Right hindlimb (tissue), 1 donor: ENCODE data around the gene HIF3A.
"Not testable (repeated sequence)": the region's sequence is repeated elsewhere in the genome, so short reads cannot be mapped to it uniquely, and the experiment has no call there.

Experiments
- DNase-seq: peaks from one replicate; pipeline ENCODE4 v3.0.0-alpha.2; 2018

The HIF3A gene

DNA sequence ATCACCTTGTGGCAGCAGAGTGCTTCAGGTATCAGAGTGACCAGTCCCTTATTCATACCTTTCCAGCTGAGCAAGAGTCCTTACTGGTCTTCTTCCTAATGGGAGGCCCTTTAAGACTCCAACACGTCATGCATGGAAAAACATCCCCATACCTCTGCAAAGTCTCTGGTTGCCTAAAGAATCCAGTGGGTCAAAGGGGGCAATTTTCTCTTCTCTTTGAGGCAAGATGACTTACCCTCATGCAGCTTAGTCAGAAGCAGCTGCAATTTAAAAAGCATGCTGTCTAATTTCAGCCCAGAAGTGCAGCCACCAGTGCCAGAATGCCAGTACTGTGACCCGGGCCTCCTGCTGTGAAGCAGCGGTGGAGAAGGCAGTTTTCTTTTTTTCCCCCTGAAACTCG lies 68.7 kb downstream of the HIF3A start:
- no peak for DNase-seq

DNA sequence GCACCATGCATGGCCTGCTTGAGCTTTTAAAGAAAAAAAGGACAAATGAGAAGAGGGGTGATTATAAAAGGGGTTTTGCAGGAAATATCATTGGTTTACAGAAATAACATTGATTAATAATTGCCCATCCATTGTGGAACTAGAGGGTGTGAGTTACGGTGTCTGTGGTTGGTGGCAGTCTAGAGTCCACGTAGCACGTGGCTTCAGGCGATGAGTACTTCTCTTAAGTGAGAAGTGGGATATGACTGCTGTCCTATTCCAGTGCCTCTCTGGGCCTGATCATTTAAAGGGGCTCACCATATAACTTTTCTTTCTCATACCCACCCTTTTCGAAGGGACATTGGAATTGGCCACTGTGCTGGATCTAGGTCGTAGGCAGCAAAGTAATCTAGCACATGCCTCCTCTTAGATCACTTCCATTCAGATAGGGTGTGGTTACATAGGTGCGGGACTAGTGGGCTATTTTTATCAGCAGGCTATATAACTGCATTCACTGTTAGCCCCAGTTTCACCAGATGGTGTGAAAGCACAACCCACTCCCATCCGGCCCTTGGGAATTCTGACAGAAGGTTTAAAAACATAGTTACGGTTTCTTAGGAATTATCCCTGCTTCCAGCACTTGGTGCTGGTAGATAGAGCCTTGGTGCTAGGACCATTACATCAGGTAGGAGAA lies 69.9 kb downstream of the HIF3A start:
- no peak for DNase-seq

DNA sequence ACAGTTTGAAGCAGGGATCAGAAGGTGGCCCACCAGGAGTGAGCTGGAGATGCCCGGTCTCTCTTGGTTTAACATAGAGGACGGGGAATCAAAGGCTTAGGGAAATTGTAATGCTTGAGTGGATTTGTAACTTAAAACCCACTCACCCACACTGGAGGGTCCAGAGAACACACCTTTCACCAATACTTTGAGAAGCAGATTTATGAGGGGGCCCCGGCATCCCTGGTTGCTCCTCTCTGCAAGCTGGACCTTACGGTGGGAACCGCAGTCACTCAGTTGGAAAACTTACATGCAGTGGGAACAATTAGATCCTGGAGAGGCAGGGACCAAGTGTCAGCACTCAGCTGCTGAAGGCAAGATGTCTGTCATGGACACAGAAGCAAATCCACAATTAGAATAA lies 70.6 kb downstream of the HIF3A start:
- DNase-seq = no peak

DNA sequence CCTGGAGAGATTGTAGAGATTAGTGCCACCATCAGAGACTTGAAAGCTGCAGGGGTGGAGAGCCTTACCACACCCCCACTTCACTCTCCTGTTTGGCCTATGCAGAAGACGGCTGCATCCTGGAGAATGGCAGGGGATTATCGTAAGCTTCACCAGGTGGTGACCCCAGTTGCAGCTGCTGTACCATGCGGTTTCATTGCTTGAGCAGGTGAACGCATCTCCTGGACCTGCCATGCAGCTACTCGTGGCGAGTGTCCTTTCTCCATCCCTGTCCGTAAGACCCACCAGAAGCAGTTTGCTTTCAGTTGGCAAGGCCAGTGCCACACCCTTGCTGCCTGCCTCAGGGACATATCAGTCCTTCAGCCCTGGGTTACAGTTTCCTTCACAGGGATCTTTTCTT lies 71.3 kb downstream of the HIF3A start:
- no peak for DNase-seq

DNA sequence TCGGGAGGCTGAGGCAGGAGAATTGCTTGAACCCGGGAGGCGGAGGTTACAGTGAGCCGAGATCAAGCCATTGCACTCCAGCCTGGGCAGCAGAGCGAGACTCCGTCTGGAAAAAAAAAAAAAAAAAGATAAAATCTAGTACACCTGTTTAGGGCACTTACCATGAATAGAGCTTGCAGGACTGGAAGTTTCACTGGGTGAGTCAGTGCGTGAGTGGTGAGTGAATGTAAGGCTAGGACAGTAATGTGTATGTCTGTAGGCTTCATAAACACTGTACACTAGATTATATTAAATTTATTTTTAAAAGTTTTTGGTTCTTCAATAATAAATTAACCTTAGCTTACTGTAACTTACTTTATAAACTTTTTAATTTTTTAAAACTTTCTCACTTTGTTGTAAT lies 73.0 kb downstream of the HIF3A start:
- DNase-seq = no peak

DNA sequence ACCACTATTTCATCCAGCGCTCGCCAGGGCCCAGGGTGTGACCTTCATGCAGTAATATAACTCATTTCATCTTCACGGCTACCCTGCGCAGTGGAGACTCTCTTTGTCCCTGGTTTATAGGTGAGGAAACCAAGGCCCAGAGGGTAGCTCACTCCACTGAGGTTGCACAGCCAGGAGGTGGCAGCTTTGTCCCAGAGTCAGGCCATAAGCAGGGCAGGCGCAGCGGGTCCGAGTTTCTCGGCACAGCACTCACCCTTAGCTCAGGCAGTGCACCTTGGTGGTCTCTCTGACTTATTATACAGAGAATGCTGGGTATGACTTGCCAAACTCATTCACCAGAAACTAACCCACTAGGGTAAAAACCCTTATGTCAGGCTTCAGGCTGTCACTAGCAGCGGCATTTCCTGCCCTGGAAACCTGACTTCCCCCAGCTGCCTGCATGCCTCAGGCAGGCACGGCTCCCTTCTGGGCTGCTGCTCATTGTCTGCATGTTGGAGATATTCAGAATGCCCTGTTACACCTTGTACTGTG lies 74.6 kb downstream of the HIF3A start:
- no peak for DNase-seq

DNA sequence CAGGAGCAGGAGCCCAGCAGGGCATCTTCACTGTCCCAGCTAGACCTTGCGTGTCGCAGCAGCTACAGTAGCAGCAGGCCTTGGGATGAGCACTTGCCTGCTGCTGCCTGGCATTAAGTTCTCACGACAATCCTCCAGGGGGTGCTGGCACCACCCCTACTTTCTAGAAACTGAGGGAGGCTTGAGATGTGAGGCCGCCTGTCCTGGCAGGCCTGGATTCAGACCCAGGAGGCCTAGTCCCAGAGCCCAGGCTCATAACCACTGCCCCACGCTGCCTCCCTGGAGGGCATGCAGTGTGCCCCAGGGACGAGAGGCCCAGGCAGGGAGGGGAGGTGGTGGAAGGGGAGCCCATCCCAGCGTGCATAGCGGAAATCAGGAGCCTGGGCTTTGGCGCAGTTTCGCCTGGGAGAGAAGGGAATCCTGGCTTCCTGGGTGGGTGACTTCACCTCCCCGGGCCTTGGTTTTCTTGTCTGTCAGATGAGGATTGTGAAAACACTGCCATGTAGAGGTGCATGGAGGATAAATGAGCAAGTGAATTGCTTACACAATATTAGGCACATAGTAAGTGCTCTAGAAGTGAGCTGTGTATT lies 76.2 kb downstream of the HIF3A start:
- no peak for DNase-seq

DNA sequence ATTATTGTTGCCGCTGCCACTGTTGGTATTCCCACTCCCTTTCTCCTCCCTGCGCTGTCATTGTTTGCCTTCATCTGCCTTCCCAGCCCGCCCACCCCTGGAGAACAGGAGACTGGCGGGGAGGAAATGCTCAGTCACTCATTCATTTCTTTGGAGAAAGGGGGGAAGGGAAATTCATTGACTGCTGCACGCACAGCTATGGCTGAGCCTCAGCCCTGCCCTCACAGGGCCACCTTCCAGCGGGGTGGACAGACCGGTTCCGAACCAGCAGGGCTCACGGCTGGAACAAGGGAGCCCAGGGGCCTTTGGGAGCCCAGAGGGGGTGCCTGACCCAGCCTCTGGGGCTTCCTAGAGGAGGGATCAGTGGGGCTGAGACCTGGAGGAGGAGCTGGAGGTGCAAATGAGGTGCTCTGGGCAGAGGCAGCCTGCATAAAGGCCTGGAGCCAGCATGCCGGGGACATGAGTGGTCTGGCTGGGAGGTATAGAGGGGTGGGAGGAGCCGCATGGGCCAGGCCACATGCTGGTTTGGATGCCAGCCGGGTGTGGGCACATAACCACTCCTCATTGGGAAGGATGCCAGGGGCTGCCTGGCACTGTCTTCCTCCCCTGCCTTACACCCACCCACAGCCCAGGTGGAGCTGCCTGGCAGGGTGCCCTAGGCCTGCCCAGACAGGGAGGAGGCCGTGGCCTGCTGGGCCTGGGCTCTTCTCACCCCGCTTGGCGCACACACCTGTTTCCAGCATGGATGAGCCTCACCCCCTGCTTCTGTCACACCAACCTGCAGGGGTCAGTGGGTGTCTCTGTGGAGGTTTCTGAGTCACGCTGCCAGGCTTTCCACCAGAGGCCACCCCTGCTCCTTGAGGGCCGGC lies 76.9 kb downstream of the HIF3A start:
- DNase-seq = peak; percentile 73

DNA sequence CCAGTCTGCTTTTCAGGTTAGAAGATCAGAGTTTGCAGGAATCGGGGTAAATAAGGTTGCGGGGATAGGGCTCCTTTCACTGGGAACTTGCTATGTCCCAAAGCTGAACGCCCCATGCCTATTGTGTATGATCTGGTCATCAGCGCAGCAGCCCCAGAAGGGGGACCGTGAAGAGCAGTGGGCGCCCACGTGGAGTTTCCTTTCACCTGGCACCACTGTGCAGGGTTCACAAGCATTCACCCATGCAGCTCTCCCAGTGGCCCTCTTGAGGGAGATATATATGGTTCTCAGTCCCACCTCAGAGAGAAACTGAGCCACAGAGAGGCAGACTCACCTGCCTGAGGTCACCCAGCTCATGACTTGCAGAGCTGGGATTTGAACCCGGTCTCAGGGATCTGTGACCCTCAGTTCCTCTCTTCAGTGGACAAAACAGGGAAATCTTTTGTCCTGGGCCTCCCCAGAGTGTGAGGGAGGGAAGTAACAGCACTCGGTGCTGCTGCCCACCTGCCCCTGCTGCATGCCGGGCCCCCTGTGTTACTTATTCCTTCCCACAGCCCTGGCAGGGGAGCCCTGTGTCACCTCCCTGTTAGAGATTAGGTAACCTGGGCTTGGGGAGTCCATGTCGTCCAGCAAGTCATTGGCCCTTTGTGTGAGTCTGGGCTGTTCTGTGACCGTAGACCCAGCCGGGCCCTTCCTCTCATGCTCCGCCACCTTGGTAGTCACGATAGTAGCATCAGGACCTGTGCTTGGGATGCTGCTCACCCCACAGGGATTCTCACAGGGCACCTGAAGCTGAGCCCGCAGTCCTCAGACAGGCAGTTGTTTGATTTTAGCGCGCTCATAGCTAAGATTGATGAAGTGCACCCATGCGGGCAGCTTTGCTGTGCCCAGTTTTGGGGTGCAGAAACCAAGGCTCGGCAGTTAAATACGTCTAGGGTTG lies 78.0 kb downstream of the HIF3A start:
- no peak for DNase-seq

DNA sequence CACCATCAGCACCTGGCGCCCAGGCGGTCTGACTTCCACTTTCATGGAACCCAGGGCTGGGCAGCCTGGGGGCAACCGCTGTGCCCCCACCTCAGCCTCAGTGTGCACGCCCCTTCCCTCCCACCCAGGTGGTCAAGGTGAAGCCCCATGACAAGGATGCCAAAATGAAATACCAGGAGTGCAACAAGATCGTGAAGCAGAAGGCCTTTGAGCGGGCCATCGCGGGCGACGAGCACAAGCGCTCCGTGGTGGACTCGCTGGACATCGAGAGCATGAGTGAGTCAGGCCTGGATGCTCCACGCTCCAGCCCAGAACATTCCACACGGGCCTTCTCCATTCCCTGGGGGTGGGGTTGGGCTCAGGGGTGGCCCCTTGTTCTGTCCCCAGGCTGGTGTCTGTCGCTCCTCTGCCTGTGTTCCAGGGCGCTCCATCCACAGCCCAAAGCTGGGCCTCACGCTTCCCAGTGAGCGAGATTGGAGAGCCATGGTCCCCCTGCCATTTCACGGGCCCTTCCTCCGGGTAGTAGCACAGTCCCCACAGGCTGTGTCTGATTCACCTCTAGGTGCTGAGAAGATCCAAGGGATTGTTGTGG lies 78.7 kb downstream of the HIF3A start:
- not testable (repeated sequence) for DNase-seq

DNA sequence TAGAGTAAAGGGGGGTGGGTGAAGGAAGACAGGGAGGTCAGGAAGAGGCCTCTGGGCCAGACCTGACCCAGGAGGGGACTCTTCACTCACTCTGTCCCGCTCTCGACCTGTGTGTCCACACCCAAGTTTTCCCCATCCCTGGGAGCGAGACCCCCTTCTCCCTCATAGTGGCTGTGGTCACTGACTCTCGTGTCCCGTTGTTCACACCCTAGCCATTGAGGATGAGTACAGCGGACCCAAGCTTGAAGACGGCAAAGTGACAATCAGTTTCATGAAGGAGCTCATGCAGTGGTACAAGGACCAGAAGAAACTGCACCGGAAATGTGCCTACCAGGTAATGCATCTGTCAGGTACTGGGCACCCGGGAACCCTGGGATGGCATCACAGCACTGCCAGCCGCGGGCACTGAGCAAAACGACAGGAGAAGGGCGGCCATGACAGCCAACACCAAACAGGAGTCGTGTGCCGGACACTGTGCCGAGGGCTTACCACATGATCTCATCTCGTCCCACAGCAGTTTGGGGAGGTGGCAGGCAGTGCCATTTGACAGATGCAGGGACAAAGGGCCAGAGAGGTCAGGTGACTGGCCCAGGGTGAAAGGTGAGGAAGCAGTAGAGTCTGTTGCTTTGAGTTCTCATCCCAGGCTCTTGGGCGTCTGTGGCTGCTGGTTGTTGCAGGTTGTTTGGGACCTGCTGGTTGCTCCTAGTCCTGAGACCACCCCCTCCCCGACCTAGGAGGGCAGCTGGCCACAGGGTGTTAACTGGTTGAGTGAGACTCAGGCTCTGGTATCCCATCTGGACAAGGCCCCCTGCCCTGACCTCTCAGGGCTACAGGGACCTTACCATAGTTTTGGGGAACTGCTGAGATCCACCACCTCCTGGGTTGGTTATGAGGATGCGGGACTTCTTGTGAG lies 79.7 kb downstream of the HIF3A start:
- no peak for DNase-seq

DNA sequence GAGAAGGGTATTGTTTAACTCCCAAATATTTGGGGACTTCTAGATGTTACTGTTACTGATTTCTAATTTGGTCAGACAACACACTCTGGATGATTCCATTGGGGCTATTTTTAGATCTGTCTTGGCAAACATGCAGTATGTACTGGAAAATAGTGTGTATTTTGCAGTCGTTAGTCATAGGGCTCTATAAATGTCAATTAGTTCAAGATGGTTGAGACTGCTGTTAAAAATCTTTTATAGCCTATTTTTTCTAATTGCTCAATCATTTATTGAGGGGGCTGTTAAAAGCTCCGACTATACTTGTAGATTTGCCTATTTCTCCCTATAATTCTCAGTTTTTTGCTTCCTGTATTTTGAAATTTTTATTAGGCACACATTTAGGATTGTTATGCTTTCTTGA lies 81.4 kb downstream of the HIF3A start:
- no peak for DNase-seq

DNA sequence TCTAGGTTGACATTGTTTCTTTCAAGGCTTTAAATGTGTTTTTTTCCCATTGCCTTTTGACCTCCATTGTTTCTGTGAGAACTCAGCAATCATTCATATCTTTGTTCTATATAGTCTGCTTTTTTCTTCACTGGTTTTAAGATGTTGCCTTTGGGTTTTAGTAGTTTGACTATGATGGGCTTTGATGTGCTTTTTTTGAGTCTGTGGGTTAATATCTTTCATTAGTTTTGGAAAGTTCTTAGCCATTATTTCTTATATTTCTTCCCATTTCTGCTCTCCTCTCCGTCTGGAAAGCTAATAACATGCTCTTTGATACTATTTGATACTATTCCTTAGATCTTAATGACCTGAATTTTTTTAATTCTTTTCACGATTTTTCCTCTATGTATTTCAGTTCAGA lies 83.8 kb downstream of the HIF3A start:
- no peak for DNase-seq

DNA sequence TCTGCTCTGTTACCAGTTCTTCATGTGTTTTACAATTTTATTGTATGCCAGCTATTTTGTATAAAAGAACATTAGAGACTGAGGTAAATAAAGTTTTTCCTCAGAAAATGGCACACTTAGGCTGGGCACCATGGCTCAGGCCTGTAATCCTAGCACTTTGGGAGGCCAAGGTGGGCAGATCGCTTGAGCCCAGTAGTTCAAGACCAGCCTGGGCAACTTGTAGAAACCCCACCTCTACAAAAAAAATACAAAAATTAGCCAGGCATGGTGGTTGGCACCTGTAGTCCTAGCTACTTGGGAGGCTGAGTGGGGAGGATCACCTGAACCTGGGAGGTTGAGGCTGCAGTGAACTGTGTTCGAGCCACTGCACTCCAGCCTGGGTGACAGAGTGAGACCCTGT lies 84.5 kb downstream of the HIF3A start:
- no peak for DNase-seq

DNA sequence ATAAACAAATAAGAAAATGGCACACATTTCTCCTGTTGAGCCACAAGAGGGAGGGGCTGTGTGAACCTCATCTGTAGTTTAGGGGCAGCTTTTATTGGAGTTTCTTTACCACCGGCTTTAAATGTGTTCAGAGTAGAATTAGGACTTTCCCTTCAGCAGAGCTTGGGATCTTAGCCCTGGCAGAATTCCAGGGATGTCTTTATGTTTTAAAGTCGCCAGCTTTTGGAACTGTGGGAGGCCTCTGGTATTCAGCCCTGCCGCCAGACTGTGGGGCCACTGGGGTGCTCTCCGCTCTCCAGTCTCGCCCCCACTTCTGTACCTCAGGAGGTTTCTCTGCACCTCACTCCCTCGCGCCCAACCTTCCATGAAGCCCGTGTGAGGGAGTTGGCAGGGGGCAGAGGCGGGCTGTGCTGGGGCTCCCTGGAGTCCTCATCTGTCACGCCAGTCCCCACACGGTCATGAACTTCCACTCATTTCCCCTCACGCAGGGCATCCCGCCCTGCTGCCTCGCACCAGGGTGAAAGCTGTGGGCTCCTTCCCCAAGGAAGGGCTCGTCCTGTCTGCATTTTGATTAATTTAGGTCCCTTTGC lies 85.0 kb downstream of the HIF3A start:
- peak; percentile 13 for DNase-seq

DNA sequence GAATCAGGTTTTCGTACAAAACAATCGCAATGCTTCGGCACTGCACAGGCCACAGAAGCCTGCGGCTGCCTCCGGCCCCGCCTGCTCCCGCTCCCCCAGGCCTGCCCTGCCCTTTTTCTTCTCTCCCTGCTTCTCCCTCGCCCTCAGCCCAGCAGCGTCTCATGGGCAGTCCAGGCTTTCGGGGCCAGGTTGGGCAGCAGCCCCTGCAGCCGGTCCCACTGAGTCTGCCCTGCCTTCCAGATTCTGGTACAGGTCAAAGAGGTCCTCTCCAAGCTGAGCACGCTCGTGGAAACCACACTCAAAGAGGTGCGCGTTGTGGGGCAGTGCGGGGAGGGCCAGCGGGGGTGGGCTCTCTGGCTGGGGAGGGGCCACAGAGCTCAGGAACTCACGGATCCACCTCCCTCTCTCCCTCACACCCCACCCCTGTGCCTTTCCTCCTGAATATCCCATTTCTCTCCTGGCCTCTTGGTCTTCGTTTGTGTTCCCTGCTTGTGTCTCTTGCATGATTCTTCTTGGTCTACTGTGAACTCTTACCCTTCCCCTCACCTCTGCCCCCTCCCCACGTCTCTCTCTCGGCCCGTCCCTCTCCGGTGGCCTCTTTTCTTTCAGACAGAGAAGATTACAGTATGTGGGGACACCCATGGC lies 86.5 kb downstream of the HIF3A start:
- DNase-seq = peak; percentile 11

DNA sequence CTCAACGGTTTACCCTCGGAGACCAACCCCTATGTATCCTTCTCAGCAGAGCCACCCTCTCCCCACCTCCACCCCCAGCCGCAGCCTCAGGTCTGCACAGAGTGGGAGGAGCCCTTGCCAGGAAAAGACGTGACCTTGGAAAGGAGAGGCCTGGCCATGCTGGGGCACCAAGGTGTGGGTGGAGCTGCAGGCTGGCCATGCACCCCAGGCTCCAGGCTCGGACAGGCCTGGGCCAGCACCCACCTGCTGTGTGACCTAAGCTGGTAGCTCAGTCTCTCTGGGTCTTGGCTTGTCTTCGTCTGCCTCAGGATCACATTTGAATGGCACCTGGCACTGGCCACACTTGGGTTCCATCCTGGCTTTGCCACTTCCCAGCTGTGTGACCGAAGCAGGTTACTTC lies 87.0 kb downstream of the HIF3A start:
- DNase-seq = peak; percentile 21

DNA sequence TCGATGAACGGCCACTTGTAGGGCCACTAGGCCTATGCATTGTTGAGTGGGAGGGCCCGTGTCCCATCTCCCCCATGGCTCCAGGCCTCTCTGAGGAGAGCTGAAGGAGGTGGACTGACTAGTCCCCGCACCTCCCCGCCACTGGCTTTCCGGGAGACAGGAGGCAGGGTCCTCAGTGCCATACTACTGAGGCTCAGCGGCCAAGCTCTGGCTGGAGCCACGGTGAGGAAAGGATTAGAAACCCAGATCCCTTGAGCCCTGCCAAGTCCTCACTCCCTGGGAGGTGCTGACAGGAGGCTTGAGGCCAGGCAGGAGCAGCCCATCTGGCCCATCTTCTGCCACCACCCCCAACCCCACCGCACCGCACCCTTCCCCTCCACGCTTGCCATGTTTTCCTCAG lies 87.6 kb downstream of the HIF3A start:
- DNase-seq = no peak

DNA sequence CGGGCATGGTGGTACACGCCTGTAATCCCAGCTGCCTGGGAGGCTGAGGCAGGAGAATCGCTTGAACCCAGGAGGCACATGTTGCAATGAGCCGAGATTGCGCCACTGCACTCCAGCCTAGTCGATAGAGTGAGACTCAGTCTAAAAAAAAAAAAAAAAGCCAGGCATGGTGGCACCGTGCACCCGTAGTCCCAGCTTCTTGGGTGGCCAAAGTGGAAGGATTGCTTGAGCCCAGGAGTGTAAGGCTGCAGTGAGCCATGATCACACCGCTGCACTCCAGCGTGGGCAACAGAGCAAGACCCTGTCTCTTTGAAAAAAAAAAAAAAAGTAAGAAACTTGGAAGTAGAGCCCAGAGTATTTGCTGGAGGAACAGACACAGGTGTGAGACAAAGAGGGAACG lies 88.8 kb downstream of the HIF3A start:
- no peak for DNase-seq

DNA sequence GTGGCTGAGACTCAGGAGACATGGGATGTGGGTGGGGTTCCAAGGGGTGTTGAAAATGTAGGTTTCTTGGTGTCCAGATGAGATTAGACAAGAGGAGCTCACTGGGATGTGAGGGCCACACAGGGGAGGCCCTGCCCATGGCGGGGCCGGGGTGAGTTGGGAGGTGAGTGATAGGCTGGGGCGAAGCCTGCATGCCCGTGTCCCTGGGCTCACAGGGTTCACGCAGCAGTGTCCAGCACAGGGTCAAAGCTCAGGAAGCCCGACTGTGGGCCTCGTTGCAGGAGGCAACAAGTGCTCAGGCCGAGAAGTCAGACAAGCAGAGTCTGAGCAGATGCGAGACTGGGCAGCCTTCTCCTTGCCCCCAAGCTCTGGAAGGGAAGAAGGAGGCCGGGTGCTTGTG lies 89.3 kb downstream of the HIF3A start:
- no peak for DNase-seq
